NCI-H524 (cell line): ENCODE results near the gene SLC16A6.
A peak's percentile ranks its signal among the peaks of the same experiment; 100 is the strongest.
"Not testable (repeated sequence)": the region's sequence is repeated elsewhere in the genome, so short reads cannot be mapped to it uniquely, and the experiment has no call there.

ENCODE experiments used
- DNase-seq, 2 experiments: peaks; one replicate each; lab custom pipeline; 2025; lab: John Stamatoyannopoulos, UW

SLC16A6 gene

DNA sequence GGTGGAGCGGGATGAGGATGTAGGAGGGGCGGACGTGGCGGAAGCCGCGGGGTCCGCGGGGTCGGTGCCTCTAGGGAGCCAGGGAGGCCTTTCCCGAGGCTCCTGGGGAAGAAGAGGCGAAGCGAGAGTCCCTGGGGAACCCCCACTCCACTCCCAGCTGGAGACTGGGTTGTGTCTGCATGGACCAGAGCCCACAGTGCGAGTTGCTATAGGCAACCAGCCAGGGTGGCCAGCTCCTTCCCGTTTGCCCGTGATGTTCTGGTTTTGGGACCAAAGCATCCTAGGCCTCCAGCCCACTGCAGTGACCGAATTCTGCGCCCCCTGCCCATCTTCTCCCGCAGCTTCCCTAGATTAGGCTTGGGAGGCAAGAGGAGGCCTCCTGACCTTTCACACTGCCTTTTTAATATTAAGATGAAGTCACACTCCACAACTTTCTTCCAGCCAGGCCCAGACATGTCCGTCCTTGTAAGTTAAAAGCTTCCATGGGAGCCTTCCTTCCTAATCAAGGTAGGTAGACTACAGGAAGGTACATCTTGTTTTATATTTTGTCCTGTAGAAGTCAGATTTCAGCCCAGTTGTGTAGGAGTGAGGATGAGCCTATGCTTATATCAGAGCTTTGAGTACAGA is 42.6 kb downstream of the SLC16A6 start:
- peak; percentile 79 to 80 for DNase-seq

GRCh38 chr17:68247445-68248198 is 43.3 kb downstream of the SLC16A6 start, which contains the start of gene AMZ2:
Gene AMZ2, plus strand, starts transcription at chr17:68248043. Its CDS starts 2,145 bp downstream, at chr17:68250188.
- peak; percentile 92 to 98 for DNase-seq

DNA sequence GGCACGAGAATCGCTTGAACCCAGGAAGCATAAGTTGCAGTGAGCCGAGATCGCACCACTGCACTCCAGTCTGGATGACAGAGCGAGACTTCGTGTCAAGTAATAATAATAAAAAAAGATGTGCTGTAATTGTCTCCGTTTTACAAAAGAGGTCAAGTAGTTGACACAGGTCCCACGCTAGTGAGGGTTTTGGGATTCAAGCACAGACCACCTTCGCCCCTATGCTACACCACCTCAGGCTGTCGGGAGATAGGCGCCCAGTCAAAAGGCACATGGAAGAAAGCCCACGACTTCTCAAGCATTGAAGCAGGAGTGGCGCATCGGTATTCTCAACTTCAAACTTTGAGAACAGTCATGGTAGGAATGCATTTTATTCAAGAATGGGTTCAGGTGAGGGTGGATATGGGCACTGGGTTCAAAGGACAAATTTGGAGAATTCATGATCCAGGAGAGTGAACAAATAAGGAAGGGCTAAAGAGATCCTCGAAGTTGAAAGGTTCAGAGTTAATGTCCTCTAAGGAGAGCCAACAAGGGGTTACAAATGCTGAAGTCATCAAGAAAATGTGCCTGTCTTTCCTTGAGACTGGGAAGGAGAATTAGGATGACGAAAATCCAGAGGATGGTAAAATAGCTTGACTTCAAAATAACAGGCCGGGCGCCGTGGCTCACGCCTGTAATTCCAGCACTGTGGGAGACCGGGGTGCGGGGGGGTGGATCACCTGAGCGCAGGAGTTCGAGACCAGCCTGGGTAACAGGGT is 44.5 kb downstream of the SLC16A6 start:
- no peak for DNase-seq

- DNase-seq: no peak
These were observed 51.1 kb downstream of the SLC16A6 start for GRCh38 chr17:68239632-68240366.

DNA sequence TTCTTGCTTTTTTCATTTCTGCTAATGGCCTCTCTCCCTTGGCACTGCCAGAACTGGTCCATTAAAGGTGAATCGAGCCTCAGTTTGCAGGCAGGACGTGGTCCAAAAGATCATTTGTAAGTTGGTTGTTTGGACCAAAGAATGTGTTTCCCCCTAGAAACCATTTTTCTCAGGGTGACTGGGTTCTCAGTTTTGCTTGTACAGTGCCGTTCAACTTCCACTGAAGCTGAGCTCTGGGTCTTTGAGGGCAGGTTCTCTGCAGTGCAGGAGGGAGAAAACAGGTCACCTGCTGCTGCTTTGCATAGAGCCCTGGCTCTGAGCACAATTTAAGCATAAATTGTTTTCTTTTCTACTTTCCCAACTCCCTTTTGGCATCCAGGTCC is 52.1 kb downstream of the SLC16A6 start:
- no peak for DNase-seq

DNA sequence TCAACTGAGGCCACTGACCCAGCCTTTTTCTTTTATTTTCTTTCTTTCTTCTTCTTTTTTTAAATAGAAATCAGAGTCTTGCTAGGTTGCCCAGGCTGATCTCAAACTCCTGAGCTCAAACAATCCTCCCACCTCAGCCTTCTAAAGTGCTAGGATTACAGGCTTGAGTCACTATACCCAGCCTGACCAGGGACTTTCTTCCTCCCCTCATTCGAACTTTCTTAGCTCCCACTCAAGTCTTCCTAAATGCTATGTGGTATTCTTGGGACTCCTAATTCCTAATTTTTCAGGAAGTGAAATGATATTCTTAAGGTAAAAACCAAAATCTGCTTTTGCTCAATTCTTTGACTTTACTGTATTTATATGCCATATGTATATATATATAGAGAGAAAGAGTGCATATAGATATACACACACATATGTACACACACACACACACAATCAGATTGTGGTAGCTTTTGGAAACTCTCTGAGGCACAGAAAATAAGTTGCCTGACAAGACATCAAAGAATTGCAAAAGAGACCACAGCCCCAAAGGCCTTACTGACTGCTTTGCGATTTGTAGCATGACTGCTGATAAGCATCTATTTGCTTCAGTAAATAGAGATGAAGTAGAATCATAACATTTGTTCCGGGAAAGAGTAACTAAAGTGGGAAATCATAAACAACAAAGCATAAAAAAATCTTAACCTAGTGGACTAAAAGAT is 52.6 kb downstream of the SLC16A6 start:
- DNase-seq: no peak

DNA sequence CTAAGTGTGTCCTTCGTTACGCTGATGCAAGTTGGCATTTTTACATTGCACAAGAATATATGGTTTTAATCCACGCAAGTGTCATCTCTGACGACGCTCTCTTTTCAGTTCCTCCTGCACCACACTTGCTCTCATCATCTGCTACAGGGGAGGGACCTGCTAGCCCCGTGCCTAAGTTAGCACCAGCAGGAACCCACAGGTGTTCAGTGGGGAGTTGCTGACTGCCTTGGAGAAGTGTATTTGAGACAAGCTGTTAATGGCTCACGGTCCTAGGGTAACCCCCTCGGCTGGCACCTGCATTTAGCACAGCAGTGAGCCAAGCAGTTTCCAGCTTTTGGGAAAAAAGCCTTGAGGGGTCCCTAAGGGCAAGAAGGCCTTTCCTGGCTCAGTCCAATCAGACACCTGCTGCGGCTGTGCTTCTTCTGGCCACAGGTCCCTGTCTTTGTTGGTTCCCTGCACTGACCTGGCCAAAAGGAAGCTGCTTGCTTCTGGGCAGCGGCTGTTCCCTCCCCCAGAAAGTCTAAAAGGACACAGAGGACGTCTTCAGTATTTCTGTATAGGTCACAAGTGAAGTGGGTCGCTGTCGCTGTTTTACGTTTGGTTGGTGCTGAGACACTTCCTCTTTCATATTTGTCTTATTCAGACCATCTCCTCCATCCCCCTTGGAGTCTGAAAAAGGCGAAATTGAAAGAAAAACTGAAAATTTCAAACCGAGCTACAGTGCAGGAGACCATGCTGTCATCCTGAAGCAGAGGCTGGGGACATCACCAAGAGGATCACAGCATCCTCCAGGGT is 53.4 kb downstream of the SLC16A6 start:
- DNase-seq: not testable (repeated sequence)

DNA sequence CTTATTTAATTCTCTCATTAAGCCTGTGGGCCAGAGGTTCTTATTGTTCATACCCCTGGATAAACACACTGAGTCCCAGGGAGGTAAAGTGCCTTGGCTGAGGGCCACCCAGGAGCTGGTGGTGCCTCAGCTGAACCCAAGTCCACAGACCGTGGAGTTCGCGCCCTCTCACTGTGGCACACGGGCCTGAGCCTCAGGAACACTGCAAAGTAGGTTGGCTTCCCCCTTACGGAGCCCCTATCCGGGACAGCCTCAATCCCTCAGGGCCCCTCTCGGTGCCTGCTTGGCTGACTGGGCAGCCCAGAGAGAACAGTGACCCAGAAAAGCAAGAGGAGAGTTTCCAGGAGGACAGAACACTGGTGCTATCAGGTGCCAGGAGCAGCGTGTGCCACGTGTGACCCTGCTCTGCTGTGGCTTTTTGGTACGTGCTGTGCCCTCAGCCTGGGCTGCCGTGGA is 55.6 kb downstream of the SLC16A6 start:
- not testable (repeated sequence) for DNase-seq

DNA sequence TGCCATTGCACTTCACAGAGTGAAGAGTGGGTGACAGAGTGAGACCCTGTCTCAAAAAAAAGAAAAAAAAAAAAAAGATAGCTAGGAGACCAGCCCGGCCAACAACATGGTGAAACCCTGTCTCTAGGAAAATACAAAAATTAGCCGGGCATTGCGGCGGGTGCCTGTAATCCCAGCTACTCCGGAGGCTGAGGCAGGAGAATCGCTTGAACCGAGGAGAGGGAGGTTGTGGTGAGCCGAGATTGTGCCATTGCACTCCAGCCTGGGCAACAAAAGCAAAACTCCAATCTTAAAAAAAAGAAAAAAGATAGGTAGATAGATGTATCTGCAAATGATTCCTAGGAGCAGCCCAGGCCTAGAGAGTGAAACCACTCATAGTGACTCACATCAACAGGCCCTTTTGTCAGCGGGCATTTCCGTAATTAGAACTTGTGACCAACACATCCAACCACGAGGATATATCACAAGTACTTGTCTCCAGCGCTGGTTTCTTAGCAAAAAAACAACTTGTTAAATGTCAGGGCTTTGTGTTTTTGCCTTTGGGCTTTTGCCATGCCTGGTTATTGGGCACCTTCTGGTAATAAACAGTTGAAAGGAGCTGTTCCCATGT is 56.1 kb downstream of the SLC16A6 start:
- DNase-seq: not testable (repeated sequence)

DNA sequence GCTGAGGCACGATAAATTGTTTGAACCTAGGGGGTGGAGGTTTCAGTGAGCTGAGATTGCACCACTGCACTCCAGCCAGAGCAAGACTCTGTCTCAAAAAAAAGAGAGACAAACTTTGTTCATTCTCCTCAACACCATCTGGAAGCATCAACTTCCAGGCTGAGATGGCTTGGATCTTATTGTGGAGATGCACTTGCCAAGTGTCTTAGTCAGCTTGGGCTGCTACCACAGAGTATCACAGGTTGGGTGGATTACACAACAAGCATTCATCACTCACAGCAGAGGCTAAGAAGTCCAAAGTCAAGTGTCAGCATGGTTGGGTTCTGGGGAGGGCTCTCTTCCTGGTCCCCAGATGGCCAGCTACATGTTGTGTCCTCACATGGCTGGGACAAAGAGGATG is 58.2 kb downstream of the SLC16A6 start:
- DNase-seq: not testable (repeated sequence)

- DNase-seq: no peak
These were observed 59.4 kb downstream of the SLC16A6 start for GRCh38 chr17:68231541-68231940.

DNA sequence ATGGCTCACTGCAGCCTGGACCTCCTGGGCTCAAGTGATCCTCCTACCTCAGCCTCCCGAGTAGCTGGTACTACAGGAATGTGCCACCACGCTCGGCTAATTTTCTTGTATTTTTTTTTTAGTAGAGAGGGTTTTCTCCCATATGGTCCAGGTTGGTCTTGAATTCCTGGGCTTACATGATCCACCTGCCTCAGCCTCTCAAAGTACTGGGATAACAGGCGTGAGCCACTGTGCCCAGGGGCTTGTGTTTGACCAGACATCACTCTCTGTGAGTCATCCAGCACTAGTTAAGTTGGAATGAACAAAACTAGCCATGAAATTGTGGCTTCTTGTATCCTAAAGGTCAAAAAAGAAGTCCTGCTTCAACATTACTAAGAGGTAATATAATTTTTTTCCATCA is 59.8 kb downstream of the SLC16A6 start:
- not testable (repeated sequence) for DNase-seq

- DNase-seq: no peak
These were observed 61.3 kb downstream of the SLC16A6 start for GRCh38 chr17:68229619-68230018.

DNA sequence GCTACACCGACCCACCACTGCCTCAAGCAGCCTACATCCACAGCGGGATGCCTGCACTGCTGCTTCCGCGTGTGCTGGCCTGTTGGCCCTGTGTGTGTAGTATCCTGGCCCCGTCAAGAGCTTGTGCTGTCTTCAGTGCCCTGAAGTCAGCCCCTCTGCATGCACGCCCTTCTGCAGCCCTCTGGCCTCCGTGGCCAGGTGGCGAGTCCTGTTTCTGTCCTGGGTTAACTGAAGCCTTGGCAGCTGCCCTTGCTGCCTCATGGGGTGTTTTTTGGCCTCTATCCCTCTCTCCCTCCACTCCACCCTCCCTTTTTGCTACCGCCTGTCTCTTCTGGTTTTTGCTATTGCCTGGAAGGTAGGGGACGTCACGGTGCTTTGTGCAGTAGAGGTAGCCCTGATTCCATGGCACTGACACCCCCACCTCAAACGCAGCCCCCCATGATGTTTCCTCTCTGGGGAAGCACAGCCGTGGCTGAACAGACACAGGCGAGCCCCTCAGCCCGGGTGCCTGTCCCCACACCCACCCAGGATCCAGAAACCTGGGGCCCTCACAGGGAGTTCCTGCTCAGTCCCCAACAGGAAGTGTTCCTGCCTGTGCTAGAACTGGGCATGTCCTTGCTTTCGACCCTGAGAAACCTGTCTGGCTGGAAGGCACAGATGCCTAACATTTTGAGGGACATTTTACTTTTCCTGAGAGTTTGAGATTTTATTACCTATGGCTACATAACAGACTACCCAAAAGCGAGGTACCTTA is 61.9 kb downstream of the SLC16A6 start:
- no peak for DNase-seq

DNA sequence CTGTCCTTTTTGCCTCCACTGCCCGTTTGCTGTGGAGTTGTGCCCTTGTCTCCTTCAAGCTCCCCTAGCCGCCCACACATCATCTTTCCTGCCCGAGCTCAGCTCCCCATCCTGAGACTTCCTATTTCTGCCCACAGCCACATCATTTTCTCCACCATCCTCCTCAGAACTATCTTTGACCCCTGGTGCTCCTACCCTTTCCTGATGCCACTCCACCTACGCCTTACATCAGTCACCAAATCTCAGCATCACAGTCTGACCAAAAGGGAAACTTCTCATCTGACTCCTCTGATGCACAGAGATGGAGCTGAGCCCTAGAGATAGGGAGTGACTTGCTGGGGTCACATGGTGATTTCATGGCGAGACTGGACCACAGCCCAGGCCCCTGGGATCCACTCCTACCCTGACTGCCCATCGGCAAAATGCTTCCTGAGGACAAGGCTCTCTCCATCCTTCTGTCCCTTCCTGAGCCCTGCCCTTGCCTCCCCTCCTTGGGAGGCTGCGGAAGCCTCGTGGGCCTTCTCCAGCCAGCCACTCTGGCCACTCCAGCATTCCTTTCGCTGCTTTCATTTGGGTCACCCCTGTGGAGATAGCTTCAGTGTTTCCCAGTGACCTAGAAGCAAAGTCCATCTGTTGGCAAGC is 62.8 kb downstream of the SLC16A6 start:
- not testable (repeated sequence) for DNase-seq

- DNase-seq: not testable (repeated sequence)
These were observed 65.9 kb downstream of the SLC16A6 start for GRCh38 chr17:68225055-68225454.

DNA sequence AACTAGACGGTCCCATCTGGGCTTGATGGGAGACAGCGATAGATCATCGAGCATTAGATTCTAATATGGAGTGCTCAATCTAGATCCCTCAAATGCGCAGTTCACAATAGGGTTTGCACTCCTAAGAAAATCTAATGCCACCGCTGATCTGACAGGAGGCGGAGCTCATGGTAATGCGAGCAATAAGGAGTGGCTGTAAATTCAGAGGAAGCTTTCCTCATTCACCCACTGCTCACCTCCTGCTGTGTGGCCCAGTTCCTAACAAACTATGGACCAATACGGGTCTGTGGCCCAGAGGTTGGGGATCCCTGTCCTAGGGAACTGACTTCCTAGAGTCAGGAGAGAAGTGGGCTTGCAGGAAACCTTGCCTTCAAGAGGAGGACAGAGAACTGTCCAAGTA is 68.3 kb downstream of the SLC16A6 start:
- no peak for DNase-seq

GRCh38 chr17:68221786-68222185 is 69.1 kb downstream of the SLC16A6 start:
- no peak for DNase-seq

- DNase-seq: not testable (repeated sequence)
These were observed 70.1 kb downstream of the SLC16A6 start for GRCh38 chr17:68220786-68221185.
